GM04504 (cell line): ENCODE results near the gene TFAP2E.

Experiments
- DNase-seq: peaks from one replicate; pipeline ENCODE4 v3.0.0-alpha.2; 2012; ENCODE audit warnings: low read depth

The TFAP2E gene

GRCh38 chr1:35644204-35644603, 71.1 kb downstream of the TFAP2E start:
- DNase-seq: no peak
